HCT116 (cell line): ENCODE data around the gene TRMT2A. TPM values are rescaled to one million over a fixed set of nuclear protein-coding genes. Genes with fewer than 3 reads are reported as not detected.

Experiments
- ATAC-seq: fragments of 200-7000 bp; cut with Tn5 transposase; 2 replicates; pipeline ENCODE4 v1.9.1; 2020; ENCODE audit warnings: mild to moderate bottlenecking, moderate library complexity
- Bru-seq: library from RNA; stranded (reverse); fragments of 400-500 nt; gene quantifications from one replicate; lab custom pipeline; 2021; lab: Mats Ljungman, UMichigan
- BruChase-seq, 2 experiments: library from RNA; stranded (reverse); fragments of 400-500 nt; gene quantifications; one replicate each; lab custom pipeline; 2021; lab: Mats Ljungman, UMichigan
- BruUV-seq: library from RNA; stranded (reverse); fragments of 400-500 nt; replicated peaks from 2 replicates; lab custom pipeline; 2021; lab: Mats Ljungman, UMichigan
- CTCF ChIA-PET: fragments of 300-600 bp; sonication (Branson Sonifier 250); formaldehyde crosslinking; loops from one replicate; lab custom pipeline; 2021; ENCODE audit warnings: antibody characterized with exemption; lab: Charles Lee
- POLR2A ChIA-PET: fragments of 300-600, 350-600 bp; sonication (Branson Sonifier 250); formaldehyde crosslinking; loops from one replicate; lab custom pipeline; 2021; ENCODE audit warnings: antibody characterized with exemption; lab: Charles Lee
- RAD21 ChIA-PET, 2 experiments: fragments of 300-600 bp; sonication (Branson Sonifier 250); formaldehyde crosslinking; loops; one replicate each; lab custom pipeline; 2023; ENCODE audit warnings: low total read pairs in 2 of 2; ENCODE audit not compliant: uncharacterized antibody in 2 of 2, unreplicated experiment in 2 of 2, low non-redundant PET in 1 of 2; lab: Charles Lee
- DNase-seq: peaks from one replicate; pipeline ENCODE4 v3.0.0-alpha.2; 2010; ENCODE audit warnings: low read depth, low spot score
- H2AFZ ChIP-seq: fragments of 200-600 bp; shearing (Covaris generic), sonication (generic); 2 replicates; pipeline ENCODE4 v1.6.1; 2017; ENCODE audit warnings: low read depth, mixed run types, mixed read lengths, antibody characterized with exemption, low read length; ENCODE audit not compliant: poor library complexity, severe bottlenecking
- H3K27ac ChIP-seq: 2 replicates; pipeline ENCODE4 v1.5.1; 2012; ENCODE audit warnings: low read depth, low read length
- H3K27me3 ChIP-seq: fragments of 200-600 bp; sonication (generic); 2 replicates; pipeline ENCODE4 v1.6.1; 2016; ENCODE audit warnings: mixed run types, low read length, mixed read lengths; ENCODE audit not compliant: insufficient read depth
- H3K36me3 ChIP-seq, 2 experiments: fragments of 200-500 bp in 1 of 2; fragments of 200-600 bp in 1 of 2; sonication (Bioruptor generic) in 1 of 2; sonication (generic) in 1 of 2; 2 replicates each; pipeline versions ENCODE4 v1.5.1 to v1.6.1; 2014 to 2016; ENCODE audit warnings: low read length in 2 of 2, inconsistent platforms in 1 of 2, mixed read lengths in 1 of 2, mixed run types in 1 of 2; ENCODE audit not compliant: insufficient read depth in 2 of 2, control insufficient read depth in 1 of 2
- H3K4me1 ChIP-seq, 2 experiments: fragments of 200-600 bp in 1 of 2; sonication (generic) in 1 of 2; 2 replicates each; pipeline versions ENCODE4 v1.5.1 to v1.6.1; 2012 to 2017; ENCODE audit warnings: low read length in 2 of 2, inconsistent platforms in 1 of 2, mild to moderate bottlenecking in 1 of 2, mixed read lengths in 1 of 2, mixed run types in 1 of 2, moderate library complexity in 1 of 2; ENCODE audit not compliant: insufficient read depth in 2 of 2, control insufficient read depth in 1 of 2
- H3K4me2 ChIP-seq: fragments of 200-600 bp; sonication (generic); 2 replicates; pipeline ENCODE4 v1.6.1; 2017; ENCODE audit warnings: mixed run types, low read length, mixed read lengths
- H3K4me3 ChIP-seq, 2 experiments: fragments of 200-600 bp in 1 of 2; sonication (generic) in 1 of 2; replicated peaks in 1 of 2; 2 replicates each; pipeline ENCODE4 v1.5.1; 2011 to 2016; ENCODE audit warnings: low read length in 2 of 2, control low read depth in 1 of 2, low read depth in 1 of 2, mild to moderate bottlenecking in 1 of 2, mixed read lengths in 1 of 2, mixed run types in 1 of 2
- H3K79me2 ChIP-seq: fragments of 200-600 bp; sonication (generic); 2 replicates; pipeline ENCODE4 v1.6.1; 2017; ENCODE audit warnings: mild to moderate bottlenecking, mixed run types, low read length, moderate library complexity, mixed read lengths; ENCODE audit not compliant: insufficient read depth
- H3K9ac ChIP-seq: fragments of 200-600 bp; sonication (generic); 2 replicates; pipeline ENCODE4 v1.6.1; 2016; ENCODE audit warnings: low read length, mixed read lengths
- H3K9me2 ChIP-seq: fragments of 200-600 bp; sonication (generic), shearing (Covaris generic); 2 replicates; pipeline ENCODE4 v1.6.1; 2017; ENCODE audit warnings: mixed run types, mild to moderate bottlenecking, moderate library complexity; ENCODE audit not compliant: insufficient read depth
- H3K9me3 ChIP-seq, 2 experiments: fragments of 200-500 bp in 1 of 2; fragments of 200-600 bp in 1 of 2; sonication (Bioruptor generic) in 1 of 2; sonication (generic) in 1 of 2; 2 replicates each; pipeline ENCODE4 v1.6.1; 2014 to 2017; ENCODE audit warnings: low read length in 2 of 2, mixed read lengths in 2 of 2, inconsistent platforms in 1 of 2, low read depth in 1 of 2, mild to moderate bottlenecking in 1 of 2, mixed run types in 1 of 2, moderate library complexity in 1 of 2; ENCODE audit not compliant: control insufficient read depth in 1 of 2, insufficient read depth in 1 of 2
- H4K20me1 ChIP-seq: fragments of 200-600 bp; sonication (generic), shearing (Covaris generic); 2 replicates; pipeline ENCODE4 v1.6.1; 2017; ENCODE audit warnings: mixed run types, mild to moderate bottlenecking, moderate library complexity; ENCODE audit not compliant: insufficient read depth
- ATF3 ChIP-seq: IDR thresholded peaks from 2 replicates; pipeline ENCODE4 v1.6.1; 2012
- CEBPB ChIP-seq: IDR thresholded peaks from 2 replicates; pipeline ENCODE4 v1.6.1; 2012; ENCODE audit warnings: low read depth
- EZH2 ChIP-seq: fragments of 200-600 bp; sonication (generic); IDR thresholded peaks from 2 replicates; pipeline ENCODE4 v1.6.1; 2017; ENCODE audit warnings: antibody characterized with exemption, mixed run types
- EZH2phosphoT487 ChIP-seq: fragments of 200-600 bp; IDR thresholded peaks from 2 replicates; pipeline ENCODE4 v1.6.1; 2018; ENCODE audit warnings: antibody characterized with exemption, borderline replicate concordance
- MAX ChIP-seq: IDR thresholded peaks from 2 replicates; pipeline ENCODE4 v1.6.1; 2012
- POLR2A ChIP-seq: IDR thresholded peaks from 2 replicates; pipeline ENCODE4 v1.7.0; 2011; ENCODE audit warnings: borderline replicate concordance; ENCODE audit not compliant: insufficient read depth, insufficient read length; ENCODE audit errors: extremely low read depth
- POLR2AphosphoS5 ChIP-seq: IDR thresholded peaks from 2 replicates; pipeline ENCODE4 v1.6.1; 2011; ENCODE audit warnings: mild to moderate bottlenecking, low read depth, low read length, moderate library complexity
- RAD21 ChIP-seq: IDR thresholded peaks from 2 replicates; pipeline ENCODE4 v1.6.1; 2012; ENCODE audit warnings: low read depth, mild to moderate bottlenecking
- REST ChIP-seq: IDR thresholded peaks from 2 replicates; pipeline ENCODE4 v1.6.1; 2012; ENCODE audit warnings: low read depth
- SIN3A ChIP-seq: IDR thresholded peaks from 2 replicates; pipeline ENCODE4 v1.6.1; 2012; ENCODE audit warnings: low read depth
- SP1 ChIP-seq: IDR thresholded peaks from 2 replicates; pipeline ENCODE4 v1.6.1; 2012; ENCODE audit warnings: low read depth
- SRF ChIP-seq: IDR thresholded peaks from 2 replicates; pipeline ENCODE4 v1.6.1; 2012; ENCODE audit warnings: low read depth
- TCF7L2 ChIP-seq: IDR thresholded peaks from 2 replicates; pipeline ENCODE4 v1.7.0; 2011; ENCODE audit warnings: borderline replicate concordance, inconsistent platforms; ENCODE audit not compliant: insufficient read depth, insufficient read length; ENCODE audit errors: extremely low read depth
- YY1 ChIP-seq: IDR thresholded peaks from 2 replicates; pipeline ENCODE4 v1.6.1; 2011; ENCODE audit warnings: low read length, low read depth, moderate library complexity, mild to moderate bottlenecking; ENCODE audit not compliant: insufficient replicate concordance; ENCODE audit errors: extremely low read depth
- ZBTB33 ChIP-seq: IDR thresholded peaks from 2 replicates; pipeline ENCODE4 v1.6.1; 2011; ENCODE audit warnings: mild to moderate bottlenecking, low read length, moderate library complexity; ENCODE audit not compliant: insufficient replicate concordance; ENCODE audit errors: extremely low read depth
- intact Hi-C: fragments of 100-400 bp; cut with micrococcal nuclease; formaldehyde crosslinking; loops from 2 replicates; pipeline ENCODE4 v1.10.0; 2022
- long read RNA-seq: library from polyadenylated mRNA; unstranded; transcript quantifications from one replicate; pipeline ENCODE4 v2.0.0, GENCODE V29; 2021; ENCODE audit not compliant: unreplicated experiment
- polyA plus RNA-seq: library from polyadenylated mRNA; unstranded; fragments of >200 nt; gene quantifications from 2 replicates; pipeline ENCODE4 v1.2.1, GENCODE V29; 2012; ENCODE audit warnings: missing spikeins
- total RNA-seq: library from RNA; stranded (reverse); gene quantifications from one replicate; pipeline ENCODE4 v1.2.1, GENCODE V29; 2021; ENCODE audit not compliant: unreplicated experiment

TRMT2A gene
- 67.3 TPM for total RNA-seq
- 43.8 and 47.9 TPM in 2 replicates for polyA plus RNA-seq
- percentile 67 among the genes with signal in this experiment for Bru-seq, nascent RNA
- percentile 73 among the genes with signal in this experiment for BruChase-seq, experiment 1, labeled RNA remaining after a 6-hour chase
- BruChase-seq, experiment 2, labeled RNA remaining after a 2-hour chase = percentile 73 among the genes with signal in this experiment
- long read RNA-seq, transcript TRMT2A-202 (13 exons, 2,928 nt) = minor isoform, 24 of 111 reads
- long read RNA-seq, transcript TRMT2A-201 (12 exons, 2,964 nt) = major isoform, 49 of 111 reads
- long read RNA-seq, partial matches to known transcripts = 11 of 111 reads
- long read RNA-seq, other reads (novel, unspliced or antisense) = 26 of 111 reads

- Histone ChIP-seq H3K27ac (peak within 1 kb of the TSS; percentile 79), H3K4me3 (peak within 1 kb of the TSS; percentile 96 to 97), H3K79me2 (peaks cover 77% of the 10 kb centered on the region), H2AFZ (no peak within 1 kb of the TSS), H3K27me3 (no peaks in the 10 kb centered on the region), H4K20me1 (no peaks in the 10 kb centered on the region), H3K9me2 (no peaks in the 10 kb centered on the region), H3K4me1 (peaks cover 12 to 27% of the 10 kb centered on the region in 2 experiments), H3K36me3 (peaks cover 20 to 47% of the 10 kb centered on the region in 2 experiments), H3K9me3 (no peaks in the 10 kb centered on the region), H3K4me2 (peak within 1 kb of the TSS; percentile 91), H3K9ac (peak within 1 kb of the TSS; percentile 99)
- POLR2A ChIA-PET = no interaction called here
- peak; percentile 81 for ATAC-seq
- TF ChIP-seq EZH2phosphoT487 = no peak
- TF ChIP-seq EZH2 = no peak
- peak; percentile 44 for TF ChIP-seq TCF7L2
- peak; percentile 87; the same call in 1 of the 2 replicates for TF ChIP-seq SRF
- peak; percentile 50 for TF ChIP-seq POLR2AphosphoS5
- no peak for TF ChIP-seq RAD21
- TF ChIP-seq MAX = peak; percentile 91
- no peak for TF ChIP-seq REST
- TF ChIP-seq CEBPB = no peak
- TF ChIP-seq YY1 = no peak
- peak; percentile 14 for TF ChIP-seq ZBTB33
- no peak for TF ChIP-seq ATF3
- TF ChIP-seq SIN3A = peak; percentile 61
- TF ChIP-seq SP1 = peak; percentile 73
- peak; percentile 38 for TF ChIP-seq POLR2A
- RAD21 ChIA-PET = no interaction called here
- CTCF ChIA-PET = interaction anchor here (1.7 kb wide), 1 partner anchor 12 kb away, joined by 3 read pairs; no protein-coding TSS in a partner anchor
- DNase-seq = peak; percentile 97
- no TSS peak for BruUV-seq
- intact Hi-C loops = loop anchor here (1.0 to 10.0 kb wide), 2 partner anchors 37 to 152 kb away; partner anchors contain the start of gene DGCR8
Observed at GRCh38 chr22:20116951-20117632, at the start of gene TRMT2A. TRMT2A (minus strand) TSS chr22:20117226; CDS start chr22:20116906, 320 bp downstream.
